Liver (tissue), 9 donors: ENCODE measurements around the gene COL23A1. TPM values are rescaled to one million over a fixed set of nuclear protein-coding genes. Genes with fewer than 3 reads are reported as not detected.

Experiments used
- DNase-seq: peaks from one replicate; pipeline ENCODE4 v3.0.0-alpha.2; 2017; ENCODE audit warnings: low spot score
- H3K27ac ChIP-seq, 2 donors: one replicate each; pipeline ENCODE4 v1.7.0; 2013; ENCODE audit warnings: inconsistent platforms in 2 of 2, low read length in 2 of 2, control low read depth in 1 of 2, low read depth in 1 of 2, mild to moderate bottlenecking in 1 of 2
- H3K27me3 ChIP-seq, 4 donors: one replicate each; pipeline versions ENCODE4 v1.6.1 to v1.7.0; 2013; ENCODE audit warnings: low read length in 3 of 4, inconsistent platforms in 1 of 4, mild to moderate bottlenecking in 1 of 4, moderate library complexity in 1 of 4; ENCODE audit not compliant: control insufficient read depth in 4 of 4, insufficient read depth in 4 of 4
- H3K36me3 ChIP-seq, 4 donors: one replicate each; pipeline versions ENCODE4 v1.6.1 to v1.7.0; 2013; ENCODE audit warnings: low read length in 3 of 4, mild to moderate bottlenecking in 3 of 4, low read depth in 1 of 4, moderate library complexity in 1 of 4; ENCODE audit not compliant: control insufficient read depth in 4 of 4, insufficient read depth in 3 of 4
- H3K4me1 ChIP-seq, 4 donors: one replicate each; pipeline versions ENCODE4 v1.6.1 to v1.7.0; 2013; ENCODE audit warnings: low read length in 3 of 4, mild to moderate bottlenecking in 3 of 4, moderate library complexity in 1 of 4; ENCODE audit not compliant: control insufficient read depth in 4 of 4, insufficient read depth in 4 of 4
- H3K4me3 ChIP-seq, 3 donors: one replicate each; pipeline versions ENCODE4 v1.6.1 to v1.7.0; 2013; ENCODE audit warnings: low read length in 3 of 3, control low read depth in 1 of 3, low read depth in 1 of 3, mild to moderate bottlenecking in 1 of 3
- H3K9ac ChIP-seq, 2 donors: one replicate each; pipeline ENCODE4 v1.7.0; 2013; ENCODE audit warnings: low read length in 2 of 2, mild to moderate bottlenecking in 2 of 2, moderate library complexity in 2 of 2, control low read depth in 1 of 2, low read depth in 1 of 2
- H3K9me3 ChIP-seq, 4 donors: one replicate each; pipeline versions ENCODE4 v1.6.1 to v1.7.0; 2013; ENCODE audit warnings: low read length in 3 of 4; ENCODE audit not compliant: control insufficient read depth in 4 of 4
- ATF3 ChIP-seq: IDR thresholded peaks from 2 replicates; pipeline ENCODE4 v1.6.1; 2016; ENCODE audit warnings: antibody characterized with exemption
- CTCF ChIP-seq: fragments of 150-350 bp; IDR thresholded peaks from 2 replicates; pipeline ENCODE4 v1.5.1; 2017; ENCODE audit warnings: improper control_type of control experiment, low read depth, low read length; ENCODE audit not compliant: missing input control
- EGR1 ChIP-seq, 2 donors: IDR thresholded peaks; 2 replicates each; pipeline ENCODE4 v1.6.1; 2016 to 2018; ENCODE audit warnings: antibody characterized with exemption in 2 of 2, low read depth in 2 of 2
- FOXA1 ChIP-seq: IDR thresholded peaks from 2 replicates; pipeline ENCODE4 v1.6.1; 2016; ENCODE audit warnings: antibody characterized with exemption
- FOXA2 ChIP-seq: IDR thresholded peaks from 2 replicates; pipeline ENCODE4 v1.6.1; 2016; ENCODE audit warnings: antibody characterized with exemption
- GABPA ChIP-seq, 2 donors: IDR thresholded peaks in 1 of 2; conservative IDR thresholded peaks in 1 of 2; 2 replicates each; pipeline ENCODE4 v1.6.1; 2016; ENCODE audit warnings: antibody characterized with exemption in 2 of 2, mild to moderate bottlenecking in 1 of 2, moderate library complexity in 1 of 2
- HNF4A ChIP-seq, 2 donors: conservative IDR thresholded peaks; 2 replicates each; pipeline ENCODE4 v1.6.1; 2016; ENCODE audit warnings: antibody characterized with exemption in 2 of 2, mild to moderate bottlenecking in 2 of 2
- HNF4G ChIP-seq: IDR thresholded peaks from 2 replicates; pipeline ENCODE4 v1.6.1; 2016; ENCODE audit warnings: antibody characterized with exemption
- JUND ChIP-seq, 2 donors: IDR thresholded peaks; 2 replicates each; pipeline ENCODE4 v1.6.1; 2016; ENCODE audit warnings: antibody characterized with exemption in 2 of 2
- MAX ChIP-seq: IDR thresholded peaks from 2 replicates; pipeline ENCODE4 v1.6.1; 2016; ENCODE audit warnings: antibody characterized with exemption
- NR2F2 ChIP-seq: IDR thresholded peaks from 2 replicates; pipeline ENCODE4 v1.6.1; 2016; ENCODE audit warnings: antibody characterized with exemption
- RAD21 ChIP-seq, 2 donors: IDR thresholded peaks; 2 replicates each; pipeline ENCODE4 v1.6.1; 2016; ENCODE audit warnings: antibody characterized with exemption in 2 of 2, mild to moderate bottlenecking in 2 of 2
- REST ChIP-seq: IDR thresholded peaks from 2 replicates; pipeline ENCODE4 v1.6.1; 2016; ENCODE audit warnings: antibody characterized with exemption, mild to moderate bottlenecking
- RXRA ChIP-seq, 2 donors: IDR thresholded peaks; 2 replicates each; pipeline ENCODE4 v1.6.1; 2017 to 2018; ENCODE audit warnings: antibody characterized with exemption in 2 of 2, mild to moderate bottlenecking in 1 of 2
- SP1 ChIP-seq: IDR thresholded peaks from 2 replicates; pipeline ENCODE4 v1.6.1; 2018; ENCODE audit warnings: antibody characterized with exemption, mild to moderate bottlenecking
- TAF1 ChIP-seq: conservative IDR thresholded peaks from 2 replicates; pipeline ENCODE4 v1.6.1; 2016; ENCODE audit warnings: antibody characterized with exemption, mild to moderate bottlenecking
- YY1 ChIP-seq: IDR thresholded peaks from 2 replicates; pipeline ENCODE4 v1.6.1; 2016; ENCODE audit warnings: antibody characterized with exemption, mild to moderate bottlenecking
- ZBTB33 ChIP-seq: IDR thresholded peaks from 2 replicates; pipeline ENCODE4 v1.6.1; 2016; ENCODE audit warnings: antibody characterized with exemption
- WGBS: extraction: QIAGEN DNeasy Blood & Tissue Kit; methylation state at CpG from one replicate; pipeline ENCODE4 v1.1.7; 2013; 5-methylcytosine and 5-hydroxymethylcytosine counted together
- polyA plus RNA-seq, 2 donors: library from polyadenylated mRNA; stranded (reverse) in 1 of 2; unstranded in 1 of 2; fragments of 200-250 nt in 1 of 2; fragments of >200 nt in 1 of 2; fragmentation: Nextera tagmentation in 1 of 2; extraction: Ambion mirVana in 1 of 2; gene quantifications; one replicate each; pipeline versions ENCODE4 v1.2.1 to v1.2.3, GENCODE V29; 2013 to 2015
- total RNA-seq, 2 donors: library from RNA; depleted of rRNA; stranded (reverse); fragments of >200 nt; gene quantifications; one replicate each; pipeline ENCODE4 v1.2.3, GENCODE V29; 2014
- donor health status: healthy.
- donor health status: healthy.
- donor health status: healthy.
- donor health status: healthy.
- donor health status: healthy.

The COL23A1 gene
- total and polyA plus RNA-seq, 4 donors = 0.08 to 1.4 (median 0.27) TPM

- Histone ChIP-seq H3K9me3 (no peaks in the 10 kb centered on the region), H3K4me3 (no peak overlapping the region), H3K36me3 (no peaks in the 10 kb centered on the region), H3K27ac (no peak overlapping the region), H3K4me1 (no peaks in the 10 kb centered on the region), H3K27me3 (no peaks in the 10 kb centered on the region), H3K9ac (no peak overlapping the region)
- TF ChIP-seq MAX (no peak), NR2F2 (no peak), HNF4G (no peak), ZBTB33 (no peak), JUND (IDR thresholded peaks at IDR 0.05) (no peak)
- no peak for DNase-seq
- WGBS = 81% methylated on average over 7 of the region's 7 CpGs
Measured at GRCh38 chr5:178323961-178324360, 266.2 kb downstream of the COL23A1 start.

GRCh38 chr5:178323541-178323865 is 266.7 kb downstream of the COL23A1 start:
- Histone ChIP-seq H3K4me3 (no peak overlapping the region), H3K9ac (no peak overlapping the region), H3K27me3 (no peaks in the 10 kb centered on the region), H3K27ac (no peak overlapping the region), H3K36me3 (no peaks in the 10 kb centered on the region), H3K9me3 (no peaks in the 10 kb centered on the region), H3K4me1 (no peaks in the 10 kb centered on the region)
- WGBS = 89% methylated on average over 6 of the region's 6 CpGs
- no peak for TF ChIP-seq REST
- no peak for TF ChIP-seq CTCF
- no peak for TF ChIP-seq NR2F2
- no peak for TF ChIP-seq FOXA1
- no peak for TF ChIP-seq HNF4A (conservative IDR thresholded peaks at IDR 0.05)
- no peak for TF ChIP-seq ZBTB33
- no peak for TF ChIP-seq RXRA (IDR thresholded peaks at IDR 0.05)
- no peak for TF ChIP-seq RAD21 (IDR thresholded peaks at IDR 0.05)
- no peak for TF ChIP-seq ATF3
- TF ChIP-seq YY1 = no peak
- no peak for TF ChIP-seq MAX
- no peak for TF ChIP-seq TAF1
- no peak for TF ChIP-seq GABPA (IDR thresholded peaks at IDR 0.05 in 1 of 2, conservative IDR thresholded peaks at IDR 0.05 in 1 of 2)
- no peak for TF ChIP-seq EGR1 (IDR thresholded peaks at IDR 0.05; ENCODE audit: low read depth in 2 of 2)
- TF ChIP-seq FOXA2 = no peak
- no peak for TF ChIP-seq JUND (IDR thresholded peaks at IDR 0.05)
- TF ChIP-seq HNF4G = no peak
- TF ChIP-seq SP1 = no peak
- no peak for DNase-seq
